Measurements from ENCODE around the gene DCST2.

DCST2 gene

GRCh38 chr1:154973344-154974101 is 60.1 kb downstream of the DCST2 start:
- peak; percentile 89 for DNase-seq

DNA sequence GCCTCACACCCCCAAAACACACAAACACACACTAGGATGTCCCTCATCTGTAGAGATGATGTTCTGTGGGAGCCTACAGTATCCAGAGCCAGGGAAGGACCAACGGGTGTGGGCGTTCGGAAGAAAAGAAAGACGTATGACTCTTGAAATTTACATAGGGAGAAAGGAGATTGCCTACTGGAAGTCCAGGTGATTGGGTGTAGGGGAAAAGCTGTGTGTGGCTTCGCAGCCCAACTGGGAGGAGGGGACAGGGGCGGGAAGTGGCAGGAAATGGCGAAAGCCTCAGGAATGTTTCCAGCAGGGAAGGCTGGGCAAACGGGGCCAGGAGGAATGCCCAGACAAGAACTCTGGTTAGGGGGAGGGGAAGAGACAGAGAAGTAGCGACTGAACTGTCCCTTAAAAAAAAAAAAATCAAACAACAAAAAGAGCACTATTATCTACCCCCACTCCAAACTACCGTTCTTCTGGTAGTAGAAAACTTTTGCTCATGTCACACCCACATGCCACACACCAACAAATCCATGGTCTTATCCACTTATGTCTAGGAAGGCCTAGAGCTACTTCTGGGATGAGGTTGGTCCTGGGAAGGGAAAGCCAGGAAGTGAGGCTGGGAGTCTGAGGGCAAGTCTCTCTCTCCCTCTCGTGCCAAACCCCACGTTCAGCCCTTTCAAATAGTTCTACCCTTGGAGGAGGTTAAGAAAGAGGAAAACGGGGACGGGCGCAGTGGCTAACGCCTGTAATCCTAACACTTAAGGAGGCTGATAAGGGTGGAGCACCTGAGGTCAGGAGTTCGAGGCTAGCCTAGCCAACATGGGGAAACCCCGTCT is 60.9 kb downstream of the DCST2 start:
- no peak for DNase-seq

DNA sequence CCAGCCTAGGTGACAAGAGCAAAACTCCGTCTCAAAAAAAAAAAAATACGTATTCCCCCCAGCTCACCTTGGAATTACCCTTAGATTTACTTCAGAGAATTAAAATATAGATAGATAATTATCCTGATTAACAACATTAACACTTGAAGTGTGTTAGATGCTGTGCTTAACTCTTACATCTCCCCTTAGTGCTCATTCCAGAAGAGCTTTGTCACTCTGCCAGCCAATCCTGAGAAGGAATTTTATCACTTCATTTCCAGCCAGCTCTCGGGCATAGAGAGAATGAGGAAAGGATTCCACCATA is 61.4 kb downstream of the DCST2 start:
- no peak for DNase-seq

GRCh38 chr1:154971341-154971998 is 62.1 kb downstream of the DCST2 start:
- no peak for DNase-seq

DNA sequence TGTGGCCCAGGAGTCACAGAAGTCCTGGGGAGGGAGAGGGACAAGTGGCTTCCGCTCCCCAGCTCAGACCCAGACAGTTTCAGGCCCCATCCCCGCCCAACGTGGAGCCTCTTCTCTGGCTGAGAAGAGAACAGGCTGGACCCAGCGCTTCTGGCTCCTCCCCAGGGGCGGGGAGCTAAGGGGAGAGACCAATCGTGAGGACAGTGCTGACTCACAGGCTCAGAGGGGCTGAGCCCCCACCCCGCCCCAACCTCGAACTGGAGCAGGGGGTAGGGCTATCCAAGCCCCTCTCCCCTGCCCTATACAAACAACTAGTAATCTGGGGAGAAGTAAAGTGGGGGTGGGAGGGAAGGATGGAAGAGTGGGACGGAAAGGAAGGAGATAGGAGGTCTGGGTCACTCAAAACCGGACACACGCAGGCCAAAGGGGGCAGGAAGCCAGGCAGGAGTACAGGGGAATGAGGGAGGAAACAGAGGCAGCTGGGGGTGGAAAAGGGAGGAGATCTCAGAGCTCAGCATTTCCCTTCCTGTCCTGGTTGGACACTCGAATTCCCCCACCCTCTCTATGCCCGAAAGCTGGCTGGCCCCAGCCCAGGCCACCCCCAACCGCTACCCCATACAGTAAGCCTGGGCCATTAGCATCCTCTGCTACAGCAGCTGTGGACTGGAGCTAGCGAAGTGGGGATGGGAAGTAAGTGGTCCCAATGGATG is 62.8 kb downstream of the DCST2 start, which contains the start of gene SHC1:
TSS of gene SHC1 (minus strand) at position 117 of the 710 bp plus-strand sequence. CDS start 221 bp downstream, outside the sequence.
- DNase-seq = no peak

- no peak for DNase-seq
These were observed 63.6 kb downstream of the DCST2 start for GRCh38 chr1:154969860-154970452.

DNA sequence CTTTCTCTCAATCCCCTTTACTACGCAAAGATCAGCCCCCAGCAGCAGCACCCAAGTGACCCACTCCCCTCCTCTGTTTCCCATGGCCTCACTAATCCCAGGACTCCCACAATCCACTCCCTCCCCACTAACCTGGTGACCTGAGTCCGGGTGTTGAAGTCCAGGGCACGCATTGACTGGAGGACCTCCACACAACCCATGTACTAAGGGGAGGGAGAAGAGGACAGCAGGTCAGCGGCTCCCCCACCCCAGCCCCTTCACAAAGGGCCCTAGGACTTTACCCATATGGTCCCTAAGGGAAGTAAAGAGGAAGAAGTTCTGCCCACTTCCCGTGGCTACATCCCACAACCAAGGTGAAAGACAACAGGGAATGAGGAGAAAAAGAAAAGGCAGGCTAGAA is 64.3 kb downstream of the DCST2 start:
- DNase-seq = no peak

GRCh38 chr1:154968731-154969130 is 64.8 kb downstream of the DCST2 start:
- DNase-seq = no peak

All from NCI-H2171 treated with DMSO at 0.1 percent for 48 hours (cell line).